NOMO-1 treated with DMSO at 0.1 percent for 48 hours (cell line): ENCODE data around the gene AK3.

Experiments used
- DNase-seq: peaks from one replicate; lab custom pipeline; 2025; ENCODE audit not compliant: unreplicated experiment; lab: John Stamatoyannopoulos, UW

AK3 gene

DNA sequence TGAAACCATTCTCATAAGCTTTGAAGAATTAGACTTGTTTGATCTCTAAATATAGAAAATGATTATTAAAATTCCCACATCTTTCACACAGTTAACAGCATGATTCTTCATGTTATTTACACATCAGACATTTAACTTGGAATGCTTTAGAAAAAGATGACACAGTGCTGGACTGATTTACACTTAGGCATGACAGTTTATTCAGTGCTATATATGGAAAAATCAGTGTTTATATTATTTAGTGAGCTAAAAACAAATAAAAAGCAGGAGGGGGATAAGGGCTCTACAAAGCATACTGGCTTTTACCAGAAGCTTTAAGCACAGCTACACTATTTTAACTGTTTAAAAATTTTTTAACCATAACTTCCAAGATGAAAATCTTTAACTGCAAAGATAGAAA lies 31.6 kb downstream of the AK3 start:
- no peak for DNase-seq

DNA sequence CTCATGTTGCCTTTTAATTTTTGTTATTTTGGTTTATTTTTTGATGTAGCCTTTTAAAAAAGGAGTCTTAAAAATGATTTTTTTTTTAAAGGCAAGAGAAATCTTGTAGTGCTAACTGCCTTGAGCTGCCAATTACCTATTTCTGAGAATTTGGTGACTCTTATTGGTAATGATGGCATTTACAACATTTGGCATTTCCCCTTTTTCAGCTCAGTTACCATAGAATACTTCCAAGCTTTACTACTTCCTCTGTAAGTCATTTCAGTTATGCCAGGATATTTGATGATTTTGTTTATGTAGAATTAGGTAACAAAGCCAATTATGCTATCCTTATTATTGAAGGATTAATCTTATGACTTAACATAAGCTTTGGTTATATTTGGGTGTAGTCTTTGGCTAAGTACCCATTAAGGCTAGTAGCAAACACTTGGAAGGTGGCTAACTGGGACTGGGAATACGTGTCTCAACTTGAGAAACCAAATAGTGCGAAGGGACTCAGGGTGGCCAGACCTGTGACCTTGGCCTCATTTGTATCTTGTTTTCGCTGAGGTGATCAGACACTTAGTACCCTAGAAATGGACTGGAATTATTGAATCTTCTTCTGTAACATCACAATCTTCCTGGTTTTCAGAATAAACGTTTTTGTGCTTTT lies 33.9 kb downstream of the AK3 start:
- DNase-seq: peak; percentile 16

DNA sequence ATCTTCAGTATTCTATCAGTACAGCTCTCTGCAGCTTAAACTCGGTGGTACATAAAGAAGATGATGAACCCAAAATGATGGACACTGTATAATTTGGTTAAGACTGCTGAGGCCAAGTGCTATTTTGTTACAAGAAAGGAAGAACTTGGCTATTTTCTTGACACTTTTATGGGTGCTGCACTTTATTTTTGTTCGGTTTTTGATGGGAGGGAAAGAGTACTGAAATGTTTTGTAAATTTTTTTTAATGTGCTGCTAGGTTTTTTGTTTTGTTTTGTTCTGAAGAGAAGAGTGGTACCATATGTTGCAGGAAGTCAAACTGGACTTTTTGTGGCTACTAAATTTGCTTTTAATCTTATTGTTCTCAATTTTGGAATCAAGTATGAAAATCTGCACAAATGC lies 35.0 kb downstream of the AK3 start:
- DNase-seq: no peak

DNA sequence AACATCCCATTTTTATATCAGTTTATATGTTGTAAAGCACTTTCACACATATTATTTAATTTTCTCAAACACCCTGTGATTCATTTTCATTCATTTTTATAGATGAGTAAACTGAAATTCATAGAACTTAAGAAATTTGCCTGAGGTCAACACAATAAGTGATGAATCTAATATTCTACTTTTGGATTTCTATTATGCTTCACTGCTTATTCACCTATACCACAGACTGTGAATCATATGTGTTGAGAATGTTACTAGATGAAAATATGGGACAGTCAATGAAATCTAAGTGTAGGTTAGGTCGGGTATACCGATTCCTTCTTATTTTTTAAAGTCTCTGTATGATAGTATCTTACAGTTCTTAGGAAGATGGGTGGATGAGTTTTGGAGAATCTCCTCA lies 36.9 kb downstream of the AK3 start:
- no peak for DNase-seq

DNA sequence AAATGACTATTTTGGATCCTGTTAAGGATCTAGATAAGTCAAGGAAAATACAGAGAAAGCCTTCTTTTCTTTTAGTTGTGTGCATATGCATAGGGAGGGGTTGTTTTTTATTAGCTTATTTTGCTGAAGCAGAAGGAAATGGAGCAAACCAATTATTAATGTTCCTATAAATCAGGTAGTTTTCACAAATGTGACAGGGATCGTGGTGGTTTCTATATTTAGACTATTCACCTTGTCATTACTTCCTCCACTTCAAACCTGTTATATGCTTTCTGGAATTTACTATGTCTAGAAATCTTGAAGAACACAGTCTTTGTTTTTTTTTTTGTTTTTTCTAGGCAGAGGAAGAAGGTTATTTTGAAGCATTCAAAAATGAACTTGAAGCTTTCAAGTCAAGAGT lies 39.5 kb downstream of the AK3 start:
- DNase-seq: no peak

DNA sequence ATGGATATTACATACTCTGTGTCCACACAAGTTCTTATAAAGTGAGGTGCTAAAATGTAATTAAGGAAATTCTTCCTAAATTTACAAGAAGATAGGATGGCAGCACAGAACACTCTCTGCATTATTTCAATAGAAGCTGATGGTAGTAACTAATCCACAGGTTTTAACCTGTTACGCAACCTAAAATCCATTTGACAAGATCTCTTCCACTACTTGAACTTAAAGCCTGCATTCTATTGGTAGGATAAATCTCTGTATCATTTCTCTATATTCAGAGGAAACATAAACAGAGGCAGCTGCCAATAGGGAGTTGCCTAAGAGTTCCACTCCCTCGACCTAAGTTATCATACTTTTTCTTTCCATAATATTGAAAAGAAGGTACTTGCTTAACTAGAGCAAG lies 40.1 kb downstream of the AK3 start:
- DNase-seq: no peak

DNA sequence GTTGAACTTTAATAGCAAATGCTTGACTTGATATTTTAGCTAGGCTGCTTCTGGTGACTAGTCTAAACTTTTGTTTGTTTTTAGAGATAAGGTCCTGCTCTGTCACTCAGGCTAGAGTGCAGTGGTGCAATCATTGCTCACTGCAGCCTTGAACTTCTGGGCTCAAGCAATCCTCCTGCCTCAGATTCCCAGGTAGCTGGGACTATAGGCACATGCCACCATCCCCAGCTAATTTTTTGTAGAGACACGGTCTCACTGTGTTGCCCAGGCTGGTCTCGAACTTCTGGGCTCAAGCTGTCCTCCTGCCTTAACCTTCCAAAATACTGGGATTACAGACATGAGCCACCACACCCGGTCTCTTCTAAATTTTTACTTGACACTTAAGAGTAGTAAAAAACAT lies 40.9 kb downstream of the AK3 start:
- DNase-seq: no peak

DNA sequence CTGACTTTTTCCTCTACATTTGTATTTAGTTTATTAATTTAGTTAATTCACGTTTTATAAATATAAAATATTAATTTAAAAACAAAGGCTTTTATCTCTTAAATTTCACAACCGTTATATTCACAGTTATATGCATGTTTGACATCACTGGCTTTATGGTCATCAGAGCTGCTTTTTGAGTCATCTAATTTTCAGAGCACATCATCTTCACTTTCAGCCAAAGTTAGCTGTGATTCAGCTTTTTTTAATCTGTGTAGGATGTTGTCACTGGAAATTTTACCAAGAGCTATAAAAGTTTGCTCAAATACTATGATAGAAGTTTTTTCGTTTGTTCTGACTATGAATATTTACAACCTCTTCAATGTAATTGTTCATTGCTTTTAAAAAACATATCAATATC lies 49.2 kb downstream of the AK3 start:
- DNase-seq: no peak

DNA sequence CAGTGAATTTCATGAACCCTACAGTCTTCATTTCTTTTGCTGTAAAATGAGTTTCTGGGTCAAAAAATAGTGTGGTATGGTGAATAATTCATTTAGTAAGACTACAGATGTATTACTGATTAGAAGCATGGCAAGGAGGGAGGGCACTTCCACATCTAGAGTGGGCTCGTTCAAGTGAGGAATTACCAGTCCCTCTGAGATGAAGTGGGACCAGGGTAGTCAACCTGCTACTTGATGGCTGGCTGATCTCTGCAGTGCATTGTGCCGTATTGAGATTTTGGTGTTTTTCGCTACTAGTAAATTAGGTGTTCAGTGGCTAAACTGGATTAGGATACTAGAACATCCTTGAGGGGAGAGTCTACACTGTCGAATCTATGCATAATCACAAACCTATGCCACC lies 50.9 kb downstream of the AK3 start:
- DNase-seq: no peak

DNA sequence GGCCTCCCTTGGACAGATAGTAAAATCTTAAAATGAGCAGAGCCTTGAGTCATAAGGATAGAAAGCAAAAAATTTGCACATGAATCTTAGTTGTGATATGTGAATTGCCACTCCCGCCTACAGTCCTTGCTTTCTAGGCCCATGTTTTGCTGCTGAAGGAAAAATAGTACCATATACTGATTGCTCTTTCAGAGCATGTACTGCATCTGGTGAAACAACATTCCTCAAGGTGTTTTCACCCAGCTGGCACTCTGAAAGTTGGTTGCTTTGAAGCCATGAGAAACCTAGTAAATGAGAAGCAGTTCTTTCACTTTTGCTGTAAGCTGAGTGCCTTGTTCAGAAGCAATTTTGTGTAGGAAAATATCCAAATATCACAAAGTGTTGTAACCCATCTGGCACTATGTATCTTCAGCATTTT lies 51.3 kb downstream of the AK3 start:
- DNase-seq: no peak

DNA sequence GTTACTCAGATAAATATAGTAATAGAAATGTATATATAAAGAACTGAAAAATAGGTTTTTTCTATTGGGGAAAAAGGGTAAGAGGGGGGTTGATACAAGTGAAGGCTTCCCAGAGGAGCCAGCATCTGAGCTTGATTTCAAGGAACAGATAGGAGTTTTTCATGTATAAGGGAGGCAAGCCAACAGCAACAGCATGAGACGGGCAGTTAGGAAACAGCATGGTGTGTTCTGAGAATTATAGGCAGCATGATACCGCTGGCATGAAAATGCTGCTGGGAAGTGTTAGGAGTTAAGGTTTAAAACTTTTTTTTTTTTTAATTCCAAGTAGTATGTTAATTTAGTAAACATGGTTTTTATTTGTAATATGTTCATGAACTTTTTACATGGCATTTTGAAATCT lies 52.0 kb downstream of the AK3 start:
- no peak for DNase-seq

DNA sequence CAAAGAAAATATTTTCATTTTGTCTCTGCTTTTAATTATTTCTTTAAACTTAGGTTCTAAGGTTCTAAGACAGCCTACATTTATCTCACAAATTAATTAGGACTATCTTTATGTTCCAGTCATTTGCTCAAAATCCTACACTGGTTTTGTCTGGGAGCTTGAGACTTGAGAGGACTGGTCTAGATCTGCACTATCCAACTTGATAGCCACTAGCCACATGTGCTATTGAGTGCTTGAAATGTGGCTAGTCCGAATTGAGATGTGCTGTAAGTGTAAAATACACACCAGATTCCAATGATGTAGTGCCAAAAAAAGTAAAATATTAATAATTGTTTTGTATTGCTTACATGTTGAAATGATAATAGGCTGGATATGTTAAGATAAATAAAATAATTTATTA lies 54.4 kb downstream of the AK3 start:
- no peak for DNase-seq

DNA sequence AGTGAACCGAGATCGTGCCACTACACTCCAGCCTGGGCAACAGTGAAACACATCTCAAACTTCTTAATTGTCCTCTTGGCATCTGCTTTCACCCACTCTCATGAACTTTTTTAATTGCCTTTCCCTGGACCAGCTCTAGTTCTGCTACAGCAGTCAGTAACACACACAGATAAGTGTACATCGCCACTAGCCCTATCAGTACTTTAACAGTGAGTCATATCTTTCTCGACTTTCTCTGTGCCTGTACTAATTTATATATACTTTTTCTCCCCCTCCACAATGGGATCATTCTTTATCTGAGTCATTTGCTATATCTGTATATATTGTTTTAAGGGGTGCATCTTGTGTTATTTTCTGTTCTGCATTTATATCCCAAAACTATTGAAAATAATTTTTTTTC lies 54.9 kb downstream of the AK3 start:
- no peak for DNase-seq

DNA sequence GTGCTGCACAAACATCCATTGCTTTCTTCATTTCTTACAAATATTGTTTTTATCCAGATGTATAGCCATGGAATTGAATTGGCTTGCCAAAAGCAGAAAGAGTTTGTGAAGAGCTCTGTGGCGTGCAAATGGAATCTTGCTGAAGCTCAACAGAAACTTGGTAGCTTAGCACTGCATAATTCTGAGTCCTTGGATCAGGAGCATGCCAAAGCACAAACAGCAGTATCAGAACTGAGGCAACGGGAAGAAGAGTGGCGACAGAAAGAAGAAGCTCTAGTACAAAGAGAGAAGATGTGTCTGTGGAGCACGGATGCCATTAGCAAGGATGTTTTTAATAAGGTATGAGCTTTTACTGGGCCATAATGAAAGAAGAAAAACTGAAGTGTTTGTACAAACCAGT lies 56.2 kb downstream of the AK3 start:
- no peak for DNase-seq

DNA sequence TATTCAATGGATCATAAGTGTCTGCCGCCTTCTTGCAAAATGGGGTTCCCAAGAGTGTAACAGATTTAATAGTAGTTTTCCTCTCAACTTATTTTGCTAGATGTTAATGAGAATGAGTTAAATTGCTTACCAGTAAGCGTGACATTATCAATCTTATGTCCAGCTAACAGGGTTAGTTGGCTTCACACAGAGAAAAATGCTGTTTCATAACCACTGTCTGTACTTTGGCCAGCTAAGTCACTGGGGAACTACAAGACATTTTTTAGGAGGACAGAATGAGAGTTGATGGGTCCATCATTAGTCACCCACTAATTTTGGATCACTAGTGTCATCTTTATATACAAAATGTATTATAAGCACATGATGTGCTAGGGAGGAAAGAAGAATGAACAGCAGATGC lies 60.3 kb downstream of the AK3 start:
- DNase-seq: no peak

DNA sequence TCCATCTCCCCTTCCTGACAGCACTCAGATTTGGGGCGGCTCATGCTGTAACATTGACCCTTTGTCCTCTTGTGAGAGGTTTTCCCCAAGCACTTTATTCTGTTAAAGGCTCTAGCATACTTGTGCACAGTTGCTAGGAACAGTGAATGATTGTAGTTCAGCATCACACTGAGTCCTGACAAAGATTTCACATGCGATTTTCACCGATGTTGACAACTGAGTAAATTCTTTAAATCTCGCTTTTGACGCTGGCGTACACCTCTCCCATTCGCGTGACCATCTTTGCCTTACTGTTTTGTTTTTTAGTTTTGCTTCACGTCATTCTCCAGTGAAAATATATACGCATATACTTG lies 60.9 kb downstream of the AK3 start:
- DNase-seq: no peak

DNA sequence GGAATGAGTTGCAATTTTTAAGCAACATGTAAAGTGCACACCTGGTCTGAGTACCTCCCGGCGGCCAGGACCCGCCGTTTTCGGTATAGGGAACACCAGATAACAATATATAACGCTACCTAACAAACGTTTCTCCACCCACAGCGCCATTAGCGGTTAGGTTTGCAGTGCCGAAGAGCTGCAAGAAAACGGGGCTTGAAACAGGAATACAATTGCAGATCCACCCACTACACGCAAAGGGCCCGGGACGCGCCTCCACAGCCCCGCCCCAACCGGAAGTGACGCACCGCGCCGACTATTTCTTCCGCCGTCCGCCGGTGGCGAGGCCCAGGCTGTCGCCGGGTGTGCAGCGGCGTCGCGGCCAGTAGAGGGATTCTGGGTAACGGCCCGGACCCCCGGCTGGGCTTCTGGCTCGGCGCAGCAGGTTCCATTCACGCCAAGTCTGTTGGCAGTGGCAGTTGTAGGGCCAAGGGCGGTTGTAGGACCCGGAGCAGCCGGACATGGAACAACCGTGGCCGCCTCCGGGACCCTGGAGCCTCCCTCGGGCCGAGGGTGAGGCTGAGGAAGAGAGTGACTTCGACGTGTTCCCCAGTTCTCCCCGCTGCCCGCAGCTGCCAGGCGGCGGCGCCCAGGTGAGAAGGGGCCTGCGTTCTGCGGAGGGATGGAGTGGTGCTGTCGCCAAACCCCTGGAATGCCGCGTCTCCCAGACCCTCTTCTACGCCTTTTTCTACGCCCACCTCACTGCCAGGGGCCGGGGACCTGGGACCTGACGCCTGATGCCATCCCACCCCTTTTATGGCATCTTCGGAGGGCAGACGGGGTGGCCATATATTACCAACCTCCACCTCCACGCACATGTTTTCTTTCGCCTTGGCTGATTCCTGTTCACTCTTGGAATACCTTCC lies 61.5 kb downstream of the AK3 start, which contains the start of gene CDC37L1:
Gene CDC37L1, plus strand, starts transcription at position 302 of the 905 bp plus-strand sequence. Its CDS starts 199 bp downstream, at position 501.
- peak; percentile 81 for DNase-seq

DNA sequence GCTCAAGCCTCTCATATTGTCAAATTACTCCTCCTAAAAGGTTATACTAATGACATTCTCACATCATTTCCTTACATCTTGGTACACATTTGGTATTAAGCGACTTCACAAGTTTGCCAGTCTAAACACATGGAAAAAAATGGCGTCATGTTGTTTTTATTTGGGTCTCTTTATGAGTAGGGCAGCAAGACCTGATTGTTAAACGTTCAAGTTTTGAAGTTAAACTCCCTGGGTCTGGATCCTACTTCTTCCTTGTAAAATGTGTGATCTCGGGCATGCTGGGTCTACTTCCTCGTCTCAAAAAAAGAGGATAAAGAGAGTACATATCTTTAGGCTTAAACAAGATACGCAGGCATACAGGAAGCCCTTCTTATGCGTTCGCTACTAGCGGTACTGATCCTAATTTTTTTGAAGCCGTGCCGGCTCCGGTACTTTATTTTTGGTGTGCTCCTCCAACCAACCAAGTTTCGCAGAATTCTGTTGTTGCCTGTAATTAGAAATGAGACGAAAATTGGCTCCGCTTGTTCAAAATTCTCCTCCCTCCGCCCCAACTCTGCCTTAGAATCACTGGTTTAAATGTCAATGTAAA lies 62.2 kb downstream of the AK3 start:
- DNase-seq: no peak

DNA sequence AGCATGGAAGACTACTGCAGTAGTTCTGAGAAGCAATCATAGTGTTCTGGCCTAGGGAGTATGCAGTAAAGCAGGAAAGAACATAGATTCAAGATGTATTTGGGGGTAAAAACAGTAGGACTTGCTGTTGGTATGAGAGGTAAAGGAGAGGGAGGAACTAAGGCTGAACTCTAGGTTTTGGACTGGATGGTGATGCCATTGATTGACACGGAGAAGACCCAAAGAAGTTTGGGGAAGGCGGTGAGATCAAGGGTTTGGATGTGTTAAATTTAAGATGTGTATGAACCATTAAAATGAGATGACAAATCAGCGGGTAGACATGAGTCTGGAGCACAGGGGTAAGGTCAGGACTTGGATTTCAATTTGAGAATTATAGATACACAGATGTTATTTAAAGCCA lies 63.6 kb downstream of the AK3 start:
- DNase-seq: no peak

DNA sequence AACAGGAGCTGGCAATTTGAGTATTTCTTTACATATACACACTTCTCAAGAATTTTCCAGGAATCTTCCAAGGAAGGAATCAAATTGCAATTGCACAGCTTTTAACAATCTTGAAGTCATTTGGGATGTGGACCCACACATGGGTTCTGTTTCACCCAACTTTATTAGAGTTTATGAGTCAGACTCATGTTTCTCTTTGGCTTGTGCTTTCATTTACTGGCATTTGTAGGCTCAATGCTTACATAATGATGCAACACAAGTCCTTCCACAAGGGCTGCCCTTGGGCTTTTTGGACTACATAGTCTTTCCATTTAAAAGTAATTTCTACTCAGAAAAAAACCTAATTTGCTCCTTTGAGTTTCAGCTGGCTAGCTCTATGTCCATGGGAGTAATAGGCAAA lies 66.2 kb downstream of the AK3 start:
- no peak for DNase-seq

DNA sequence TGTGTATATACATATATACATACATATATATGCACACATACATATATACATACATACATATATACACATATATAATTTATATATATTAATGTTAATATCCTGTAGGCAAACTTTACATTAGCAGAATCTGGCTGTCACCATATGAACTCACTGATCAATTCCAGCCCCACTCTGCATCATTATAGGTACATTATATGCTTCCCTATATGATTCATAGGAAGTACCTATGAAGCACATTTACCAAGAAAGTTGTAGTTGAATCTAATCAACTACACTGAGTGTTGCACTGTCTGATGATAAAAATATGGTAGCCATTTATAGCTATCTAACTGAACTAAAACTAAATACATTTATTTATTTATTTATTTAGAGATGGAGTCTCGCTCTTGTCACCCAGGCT lies 69.3 kb downstream of the AK3 start:
- no peak for DNase-seq

DNA sequence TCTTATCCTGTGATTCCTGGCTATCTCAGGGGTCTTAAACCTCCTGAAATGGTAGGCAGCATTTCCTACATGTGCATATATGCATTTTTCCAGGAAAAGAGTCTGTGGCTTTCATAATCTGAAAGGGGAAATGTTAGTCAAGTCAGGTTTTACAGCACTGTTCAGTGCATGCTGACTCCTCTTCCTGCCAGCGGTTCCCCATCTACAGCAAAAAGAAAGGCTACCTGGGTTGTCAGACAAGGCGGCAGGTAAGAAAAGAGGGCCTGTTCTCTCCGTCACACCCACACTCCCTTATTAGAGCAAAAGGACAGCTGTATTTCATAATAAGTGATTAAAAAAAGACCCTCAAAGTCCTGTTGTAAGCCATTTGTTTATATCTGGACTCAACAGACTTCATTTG lies 70.4 kb downstream of the AK3 start:
- DNase-seq: no peak
